GM12875 (cell line): ENCODE data around the gene CDH4.

Experiments
- H3K4me3 ChIP-seq: one replicate; pipeline ENCODE4 v1.5.1; 2011; ENCODE audit warnings: low read depth, low read length, control low read depth
- TF ChIP-seq, protein P1 (sequence below): IDR thresholded peaks from 2 replicates; pipeline ENCODE4 v1.5.1; 2011; ENCODE audit warnings: low read depth, mild to moderate bottlenecking, control low read depth, inconsistent platforms, low read length, moderate library complexity, borderline replicate concordance; ENCODE audit not compliant: insufficient read depth

The CDH4 gene

DNA sequence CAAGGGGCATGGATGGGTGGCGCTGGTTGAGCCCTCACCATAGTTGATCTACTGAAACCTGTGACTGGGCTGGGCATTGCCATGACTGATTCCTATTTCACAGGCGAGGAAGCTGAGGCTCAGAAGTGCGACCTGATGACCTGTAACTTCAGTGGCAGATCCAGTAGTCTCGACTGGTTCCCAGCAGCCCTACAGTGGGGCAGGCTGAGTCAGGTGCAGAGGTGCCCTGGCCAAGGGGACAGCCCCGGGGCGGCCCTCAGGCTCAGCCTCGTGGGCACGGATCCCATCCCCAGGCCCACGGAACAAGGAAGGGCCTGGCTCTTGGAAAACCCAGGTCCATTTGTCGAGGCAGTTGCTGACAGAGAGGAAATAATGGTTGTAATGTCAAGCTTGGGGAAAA is 283.0 kb downstream of the CDH4 start:
- TF ChIP-seq, protein P1, sequence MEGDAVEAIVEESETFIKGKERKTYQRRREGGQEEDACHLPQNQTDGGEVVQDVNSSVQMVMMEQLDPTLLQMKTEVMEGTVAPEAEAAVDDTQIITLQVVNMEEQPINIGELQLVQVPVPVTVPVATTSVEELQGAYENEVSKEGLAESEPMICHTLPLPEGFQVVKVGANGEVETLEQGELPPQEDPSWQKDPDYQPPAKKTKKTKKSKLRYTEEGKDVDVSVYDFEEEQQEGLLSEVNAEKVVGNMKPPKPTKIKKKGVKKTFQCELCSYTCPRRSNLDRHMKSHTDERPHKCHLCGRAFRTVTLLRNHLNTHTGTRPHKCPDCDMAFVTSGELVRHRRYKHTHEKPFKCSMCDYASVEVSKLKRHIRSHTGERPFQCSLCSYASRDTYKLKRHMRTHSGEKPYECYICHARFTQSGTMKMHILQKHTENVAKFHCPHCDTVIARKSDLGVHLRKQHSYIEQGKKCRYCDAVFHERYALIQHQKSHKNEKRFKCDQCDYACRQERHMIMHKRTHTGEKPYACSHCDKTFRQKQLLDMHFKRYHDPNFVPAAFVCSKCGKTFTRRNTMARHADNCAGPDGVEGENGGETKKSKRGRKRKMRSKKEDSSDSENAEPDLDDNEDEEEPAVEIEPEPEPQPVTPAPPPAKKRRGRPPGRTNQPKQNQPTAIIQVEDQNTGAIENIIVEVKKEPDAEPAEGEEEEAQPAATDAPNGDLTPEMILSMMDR = no peak
- H3K4me3 ChIP-seq = no peak overlapping the region

- no peak overlapping the region for H3K4me3 ChIP-seq
- TF ChIP-seq, protein P1 = no peak
Observed at GRCh38 chr20:61535536-61535935, 283.5 kb downstream of the CDH4 start.

DNA sequence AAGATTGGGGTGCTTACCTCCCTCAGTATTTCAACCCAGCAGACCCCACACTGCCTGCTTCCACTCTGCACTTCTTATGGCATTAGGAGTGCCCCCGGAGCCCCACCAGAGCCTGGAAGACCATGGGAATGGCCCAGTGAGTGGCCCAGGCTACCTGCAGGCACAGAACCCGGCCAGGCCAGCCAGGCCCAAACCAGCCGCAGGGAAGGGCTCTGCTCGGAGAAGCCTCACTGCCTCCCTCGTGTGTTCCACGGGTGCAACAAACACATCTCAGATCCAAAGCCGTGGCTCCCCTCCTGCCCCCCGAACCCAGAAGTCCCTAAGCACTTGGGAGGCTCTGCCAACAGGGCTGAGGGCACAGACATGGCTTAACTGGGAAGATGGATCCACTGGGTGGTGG is 283.9 kb downstream of the CDH4 start:
- TF ChIP-seq, protein P1 = no peak
- H3K4me3 ChIP-seq = no peak overlapping the region

DNA sequence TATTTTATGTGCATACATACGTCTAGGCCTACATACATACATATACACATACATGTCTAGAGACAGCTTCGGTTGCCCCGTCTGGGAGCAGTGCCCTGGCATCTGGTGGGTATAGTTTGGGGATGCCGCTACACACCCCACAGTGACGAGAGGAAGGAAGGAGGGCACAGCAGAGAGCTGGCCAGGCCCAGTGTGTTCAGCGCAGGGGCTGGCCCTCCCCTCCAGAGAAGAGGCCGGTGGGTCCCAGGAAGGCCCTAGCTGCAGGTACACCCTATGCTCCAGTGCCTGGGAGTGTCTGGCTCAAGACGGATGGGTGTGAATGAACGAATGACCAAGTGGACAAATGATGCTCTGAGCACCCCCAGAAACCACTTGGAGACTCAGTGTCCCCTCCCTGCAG is 284.6 kb downstream of the CDH4 start:
- no peak overlapping the region for H3K4me3 ChIP-seq
- TF ChIP-seq, protein P1 = no peak

DNA sequence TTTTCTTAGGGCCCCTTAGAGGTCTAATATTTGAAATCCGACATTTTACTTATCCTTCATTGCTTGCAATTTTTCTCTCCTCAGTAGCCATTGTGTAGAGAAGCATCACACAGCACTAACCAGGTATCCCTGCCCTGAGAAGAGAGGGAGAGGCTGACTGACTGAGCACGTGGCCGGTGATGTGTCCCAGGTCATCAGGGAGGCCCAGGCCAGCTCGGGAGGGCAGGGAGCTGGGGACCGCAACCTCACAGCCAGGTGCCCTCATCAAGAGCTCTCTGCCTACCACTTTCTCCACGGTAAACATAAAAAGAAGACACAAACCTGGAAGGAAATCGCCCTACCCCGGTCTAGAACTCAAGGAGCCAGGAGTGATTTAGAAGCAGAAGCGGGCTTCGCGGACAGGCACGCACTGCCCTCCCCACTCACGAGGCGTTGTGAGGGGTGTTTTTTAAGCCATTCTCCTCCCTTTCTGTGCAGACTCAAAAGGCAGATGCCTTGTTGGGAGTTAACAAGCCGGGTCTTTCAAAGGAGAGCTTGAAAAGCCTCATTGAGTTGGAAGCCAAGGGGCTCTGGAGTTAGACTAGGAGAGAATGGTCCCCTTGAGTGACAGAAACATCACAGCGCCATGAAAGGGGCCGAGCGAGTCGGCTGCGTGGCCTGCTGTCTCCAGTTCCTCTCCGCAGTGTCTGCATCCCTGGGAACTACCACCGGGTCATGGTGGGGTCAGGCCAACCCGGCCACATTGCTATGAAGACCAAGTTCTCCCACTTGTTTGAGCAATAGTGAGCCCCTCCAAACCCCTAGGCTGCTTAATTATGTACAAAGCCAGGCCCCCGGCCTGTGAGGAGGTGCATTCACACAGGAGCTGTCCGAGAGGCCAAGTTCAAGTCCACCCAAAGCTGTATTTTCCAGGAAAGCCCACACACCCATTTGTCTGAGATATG is 285.4 kb downstream of the CDH4 start:
- H3K4me3 ChIP-seq = no peak overlapping the region
- TF ChIP-seq, protein P1 = no peak

DNA sequence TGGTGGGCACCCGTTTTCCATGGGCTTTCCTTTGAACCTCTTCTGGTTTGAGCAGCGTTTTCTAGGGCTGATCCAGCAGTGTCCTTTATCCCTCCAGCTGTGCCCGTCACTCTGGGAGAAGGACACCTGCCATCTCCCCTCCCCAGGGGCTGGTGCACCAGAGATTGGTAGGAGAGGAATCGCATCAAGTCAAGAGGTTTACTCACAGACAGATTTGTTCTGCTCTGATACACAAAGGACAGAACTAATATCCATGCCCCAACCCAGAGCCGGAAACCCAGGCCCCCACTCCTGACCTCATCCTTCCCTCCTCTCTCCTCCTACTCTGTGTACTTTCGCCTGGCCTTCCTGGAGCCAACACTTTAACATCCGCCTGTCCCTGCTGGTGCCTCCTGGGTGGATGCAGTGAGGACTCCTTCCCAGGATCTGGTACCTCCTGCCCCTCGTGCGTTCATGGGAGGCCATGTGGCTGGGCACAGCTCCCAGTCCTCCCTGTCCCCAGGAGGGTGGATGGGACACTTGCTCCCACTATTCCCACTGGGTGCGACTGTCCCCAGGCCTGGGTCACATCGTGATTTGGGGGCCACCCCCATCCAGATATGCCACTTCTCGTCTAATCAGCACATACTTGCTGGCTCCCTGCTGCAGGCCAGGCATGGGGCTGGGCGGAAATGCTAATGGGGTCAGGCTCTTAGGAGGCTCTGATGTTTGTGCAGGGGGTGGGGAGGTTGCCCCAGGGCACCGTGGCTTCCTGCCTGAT is 286.3 kb downstream of the CDH4 start:
- TF ChIP-seq, protein P1 = no peak
- H3K4me3 ChIP-seq = no peak overlapping the region
